Testis (tissue), 3 donors: ENCODE results near the gene DDA1. TPM values are rescaled to one million over a fixed set of nuclear protein-coding genes. Genes with fewer than 3 reads are reported as not detected.
"Not testable (repeated sequence)": the region's sequence is repeated elsewhere in the genome, so short reads cannot be mapped to it uniquely, and the experiment has no call there.

Experiments
- DNase-seq: peaks from one replicate; pipeline ENCODE4 v3.0.0-alpha.2; 2019
- H3K27ac ChIP-seq, 2 donors: fragments of 200-600 bp; sonication (generic); one replicate each; pipeline ENCODE4 v1.5.1; 2019
- H3K27me3 ChIP-seq: fragments of 200-600 bp; sonication (generic); one replicate; pipeline ENCODE4 v1.5.1; 2019
- H3K36me3 ChIP-seq: fragments of 200-600 bp; sonication (generic); one replicate; pipeline ENCODE4 v1.5.1; 2017; ENCODE audit warnings: low read depth; ENCODE audit errors: missing control alignments
- H3K4me1 ChIP-seq: fragments of 200-600 bp; sonication (generic); one replicate; pipeline ENCODE4 v1.5.1; 2019
- H3K4me3 ChIP-seq, 2 donors: fragments of 200-600 bp; sonication (generic); one replicate each; pipeline ENCODE4 v1.5.1; 2017 to 2019
- H3K9me3 ChIP-seq: fragments of 200-600 bp; sonication (generic); one replicate; pipeline ENCODE4 v1.5.1; 2017
- CTCF ChIP-seq, 3 experiments: fragments of 450-650 bp in 2 of 3; fragments of 200-600 bp in 1 of 3; sonication (generic) in 1 of 3; IDR thresholded peaks; one replicate each; pipeline ENCODE4 v1.5.1; 2016 to 2019; ENCODE audit warnings: antibody characterized with exemption in 3 of 3, mild to moderate bottlenecking in 2 of 3, moderate library complexity in 1 of 3
- POLR2A ChIP-seq: fragments of 450-650 bp; IDR thresholded peaks from one replicate; pipeline ENCODE4 v1.6.1; 2017; ENCODE audit warnings: antibody characterized with exemption, mild to moderate bottlenecking, moderate library complexity
- WGBS, 2 donors: methylation state at CpG; one replicate each; pipeline ENCODE4 v1.1.5; 2018; 5-methylcytosine and 5-hydroxymethylcytosine counted together
- intact Hi-C: fragments of 100-400 bp; cut with DNase I; formaldehyde crosslinking; loops from one replicate; pipeline ENCODE4 v1.15.1; 2023; ENCODE audit warnings: low total_unique reads
- polyA plus RNA-seq: library from polyadenylated mRNA; stranded (reverse); fragments of 350-450 nt; fragmentation: Illumina TruSeq; extraction: RNeasy Lipid Tissue Mini Kit (QIAGEN cat#74804); gene quantifications from one replicate; pipeline ENCODE4 v1.2.3, GENCODE V29; 2014; ENCODE audit warnings: low read depth, low replicate concordance; ENCODE audit not compliant: insufficient read depth
- total RNA-seq, 2 donors: library from RNA; depleted of rRNA; stranded (reverse); fragments of >200 nt; gene quantifications; one replicate each; pipeline ENCODE4 v1.2.3, GENCODE V29; 2016

The DDA1 gene
- total and polyA plus RNA-seq, 3 donors from 2014 or later, result 46.4 to 123 (median 55.5) TPM

GRCh38 chr19:17266975-17267788 lies 42.2 kb upstream of the DDA1 start, which contains the start of gene BABAM1:
TSS of gene BABAM1 (plus strand) at chr19:17267443. CDS start at chr19:17268807, 1,364 bp downstream.
- intact Hi-C loops, result no loop called here
- TF ChIP-seq CTCF (IDR thresholded peaks at IDR 0.05) (no peak), POLR2A (no peak)
- DNase-seq, result peak; percentile 99
- 0% methylated on average over 27 of the region's 27 CpGs for WGBS, 2 donors
- Histone ChIP-seq H3K4me3 (peak within 1 kb of the TSS; percentile 70 to 84), H3K27ac (peak within 1 kb of the TSS; percentile 61 to 80), H3K27me3 (no peaks in the 10 kb centered on the region), H3K4me1 (peaks cover 6% of the 10 kb centered on the region), H3K9me3 (no peaks in the 10 kb centered on the region), H3K36me3 (no peaks in the 10 kb centered on the region)

DNA sequence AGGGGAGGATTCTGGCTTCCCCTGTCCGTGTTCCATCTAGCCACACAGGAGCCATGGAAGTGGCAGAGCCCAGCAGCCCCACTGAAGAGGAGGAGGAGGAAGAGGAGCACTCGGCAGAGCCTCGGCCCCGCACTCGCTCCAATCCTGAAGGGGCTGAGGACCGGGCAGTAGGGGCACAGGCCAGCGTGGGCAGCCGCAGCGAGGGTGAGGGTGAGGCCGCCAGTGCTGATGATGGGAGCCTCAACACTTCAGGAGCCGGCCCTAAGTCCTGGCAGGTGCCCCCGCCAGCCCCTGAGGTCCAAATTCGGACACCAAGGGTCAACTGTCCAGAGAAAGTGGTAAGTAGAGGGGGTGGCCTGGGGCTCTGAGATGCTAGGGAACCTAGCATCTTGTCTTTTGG lies 40.6 kb upstream of the DDA1 start:
- 90% methylated on average over 13 of the region's 13 CpGs for WGBS, 2 donors
- H3K9me3 ChIP-seq, result no peaks in the 10 kb centered on the region
- intact Hi-C loops, result no loop called here
- H3K4me3 ChIP-seq, result no peak overlapping the region
- TF ChIP-seq POLR2A (no peak), CTCF (IDR thresholded peaks at IDR 0.05) (no peak)
- DNase-seq, result no peak
- no peak overlapping the region for H3K27ac ChIP-seq
- no peaks in the 10 kb centered on the region for H3K36me3 ChIP-seq
- peaks cover 6% of the 10 kb centered on the region for H3K4me1 ChIP-seq
- no peaks in the 10 kb centered on the region for H3K27me3 ChIP-seq

DNA sequence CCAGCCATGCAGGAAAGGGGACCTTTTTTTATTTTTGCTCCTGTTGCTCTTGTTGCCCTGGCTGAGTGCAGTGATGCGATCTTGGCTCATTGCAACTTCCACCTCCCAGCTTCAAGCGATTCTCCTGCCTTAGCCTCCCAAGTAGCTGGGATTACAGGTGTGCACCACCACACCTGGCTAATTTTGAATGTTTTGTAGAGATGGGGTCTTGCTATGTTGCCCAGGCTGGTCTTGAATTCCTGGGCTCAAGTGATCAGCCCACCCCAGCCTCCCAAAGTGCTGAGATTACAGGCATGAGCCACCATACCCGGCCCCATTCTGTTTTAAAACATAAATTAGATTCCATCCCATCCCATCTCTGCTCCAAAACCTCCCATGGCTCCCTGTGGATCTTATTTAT lies 34.5 kb upstream of the DDA1 start:
- intact Hi-C loops, result loop anchor here (10.0 kb wide), 1 partner anchor 70 kb away; no protein-coding TSS in a partner anchor
- not testable (repeated sequence) for H3K27me3 ChIP-seq, H3K4me3 ChIP-seq, H3K36me3 ChIP-seq, H3K9me3 ChIP-seq, H3K27ac ChIP-seq, H3K4me1 ChIP-seq, DNase-seq
- 98 to 100% methylated on average over 3 of the region's 3 CpGs for WGBS, 2 donors

DNA sequence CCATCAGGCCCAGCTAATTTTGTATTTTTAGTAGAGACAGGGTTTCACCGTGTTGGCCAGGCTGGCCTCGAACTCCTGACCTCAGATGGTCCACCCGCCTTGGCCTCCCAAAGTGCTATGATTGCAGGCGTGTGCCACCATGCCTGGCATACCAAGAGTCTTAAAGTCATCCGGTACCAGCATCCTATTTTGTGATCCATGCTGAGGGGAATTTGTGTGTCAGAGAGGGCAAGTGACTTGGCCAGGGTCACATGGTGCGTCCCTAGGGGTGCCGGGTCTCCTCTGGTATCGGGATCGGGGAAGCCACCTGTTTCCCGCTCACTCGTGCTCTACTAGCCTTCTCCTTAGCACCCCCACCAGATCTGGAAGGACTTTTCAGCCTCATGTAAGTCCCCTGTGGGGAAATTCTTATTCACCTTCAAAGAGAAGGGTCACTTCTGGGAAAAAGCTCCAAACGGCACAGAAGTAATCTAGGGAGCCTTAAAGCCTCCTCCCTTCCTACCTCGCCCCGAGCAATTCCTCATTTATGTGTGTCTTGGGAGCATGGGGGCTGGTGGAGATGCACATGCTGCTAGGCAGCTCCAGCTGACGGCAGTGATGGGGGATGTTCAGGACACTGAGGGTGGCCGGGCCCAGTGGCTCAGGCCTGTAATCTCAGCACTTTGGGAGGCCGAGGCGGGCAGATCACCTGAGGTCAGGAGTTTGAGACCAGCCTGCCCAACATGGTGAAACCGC lies 33.8 kb upstream of the DDA1 start:
- no peaks in the 10 kb centered on the region for H3K4me1 ChIP-seq
- 91 to 94% methylated on average over 18 to 19 of the region's 19 CpGs for WGBS, 2 donors
- no peaks in the 10 kb centered on the region for H3K36me3 ChIP-seq
- H3K9me3 ChIP-seq, result no peaks in the 10 kb centered on the region
- no peak overlapping the region for H3K27ac ChIP-seq
- DNase-seq, result no peak
- no peak for TF ChIP-seq CTCF (IDR thresholded peaks at IDR 0.05)
- TF ChIP-seq POLR2A, result no peak
- no peaks in the 10 kb centered on the region for H3K27me3 ChIP-seq
- intact Hi-C loops, result loop anchor here (10.0 kb wide), 1 partner anchor 71 kb away; no protein-coding TSS in a partner anchor
- no peak overlapping the region for H3K4me3 ChIP-seq

GRCh38 chr19:17279436-17279835 lies 29.9 kb upstream of the DDA1 start:
- H3K27me3 ChIP-seq, result no peaks in the 10 kb centered on the region
- H3K4me1 ChIP-seq, result peaks cover 10% of the 10 kb centered on the region
- no peak overlapping the region for H3K27ac ChIP-seq
- H3K9me3 ChIP-seq, result no peaks in the 10 kb centered on the region
- no peaks in the 10 kb centered on the region for H3K36me3 ChIP-seq
- intact Hi-C loops, result loop anchor here (10.0 kb wide), 1 partner anchor 75 kb away; no protein-coding TSS in a partner anchor
- H3K4me3 ChIP-seq, result no peak overlapping the region
- DNase-seq, result no peak
- TF ChIP-seq CTCF (IDR thresholded peaks at IDR 0.05), result no peak
- no peak for TF ChIP-seq POLR2A
- WGBS, 2 donors, result 63 to 78% methylated on average over 3 of the region's 3 CpGs
